Measurements from ENCODE around the gene EPB41L2.
"Not testable (repeated sequence)": the region's sequence is repeated elsewhere in the genome, so short reads cannot be mapped to it uniquely, and the experiment has no call there.

Gene EPB41L2

DNA sequence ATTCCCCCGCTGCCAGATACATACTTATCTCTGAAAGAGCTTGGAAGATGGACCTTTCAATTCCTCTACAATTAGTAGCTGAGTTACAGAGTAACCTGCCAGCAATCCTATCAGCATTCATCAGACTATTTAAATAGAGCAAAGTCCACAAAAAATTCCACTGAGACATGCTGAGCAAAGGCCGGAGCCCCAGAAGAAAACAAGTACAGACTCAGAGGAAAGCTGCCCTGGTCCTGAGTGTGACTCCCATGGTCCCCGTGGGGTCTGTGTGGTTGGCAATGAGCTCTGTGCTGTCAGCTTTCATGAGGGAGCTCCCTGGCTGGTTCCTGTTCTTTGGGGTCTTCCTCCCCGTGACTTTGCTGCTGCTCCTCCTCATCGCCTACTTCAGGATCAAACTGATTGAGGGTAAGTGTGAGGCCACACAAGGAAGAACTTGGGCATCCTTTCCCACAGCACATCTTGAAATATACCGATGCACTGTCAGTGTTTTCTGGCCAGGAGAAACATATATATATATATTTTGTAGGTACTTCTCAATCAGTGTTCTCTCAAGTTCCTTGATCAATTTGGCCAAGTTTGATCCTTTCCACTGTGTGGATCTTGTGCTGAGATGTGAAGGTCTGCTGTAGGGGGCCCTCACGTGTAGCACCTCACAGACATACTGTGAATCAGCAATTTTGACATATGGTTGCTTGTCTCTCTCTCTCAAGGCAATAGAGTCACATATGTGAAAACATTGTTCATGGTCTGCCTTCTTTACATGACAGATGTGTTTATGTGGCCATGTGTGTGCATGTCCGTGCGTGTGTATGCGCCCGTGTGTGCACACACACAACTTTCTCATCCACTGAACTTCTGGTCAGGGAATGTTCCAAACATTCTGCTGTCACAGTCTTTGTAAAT lies 235.5 kb downstream of the EPB41L2 start, which contains the start of gene SMLR1:
SMLR1 (plus strand) TSS at position 160 of the 903 bp plus-strand sequence; CDS start at position 168, 8 bp downstream.
- DNase-seq, result no peak

DNA sequence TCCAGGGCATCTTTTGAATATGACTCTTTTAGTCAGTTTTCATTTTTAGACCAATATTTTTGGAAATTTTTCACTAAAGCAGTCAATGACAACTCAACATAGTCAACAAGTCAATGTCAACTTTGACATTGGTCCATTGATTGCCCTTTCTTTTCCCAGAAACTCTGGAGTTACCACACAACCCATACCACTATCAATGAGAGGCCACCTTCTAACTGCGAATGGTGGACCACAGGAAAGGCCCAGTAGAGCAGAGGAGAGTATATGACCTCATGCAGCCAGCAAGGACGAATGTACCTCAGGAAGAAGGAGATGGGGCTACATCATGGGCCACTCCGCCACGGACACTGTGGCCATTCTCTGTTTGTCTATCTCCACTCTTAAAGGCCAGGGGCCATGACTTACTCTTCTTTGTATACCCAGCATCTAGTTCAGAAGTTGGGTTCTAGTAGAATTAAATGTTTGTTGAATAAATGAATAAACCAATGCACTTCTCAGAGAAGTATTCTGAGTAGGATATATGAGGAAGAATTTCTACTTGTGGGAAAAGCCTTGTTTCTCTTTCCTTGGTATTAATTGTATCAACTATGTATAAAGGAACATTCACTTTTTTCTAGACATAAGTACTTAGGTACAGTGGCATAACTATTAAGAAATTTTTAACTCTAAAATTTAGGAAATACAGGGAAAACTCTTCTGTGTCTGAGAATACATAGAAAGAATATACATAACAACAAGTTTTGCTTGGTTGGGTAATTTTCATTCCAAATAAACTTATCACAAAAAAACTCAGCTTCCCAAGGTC lies 236.4 kb downstream of the EPB41L2 start:
- no peak for DNase-seq

DNA sequence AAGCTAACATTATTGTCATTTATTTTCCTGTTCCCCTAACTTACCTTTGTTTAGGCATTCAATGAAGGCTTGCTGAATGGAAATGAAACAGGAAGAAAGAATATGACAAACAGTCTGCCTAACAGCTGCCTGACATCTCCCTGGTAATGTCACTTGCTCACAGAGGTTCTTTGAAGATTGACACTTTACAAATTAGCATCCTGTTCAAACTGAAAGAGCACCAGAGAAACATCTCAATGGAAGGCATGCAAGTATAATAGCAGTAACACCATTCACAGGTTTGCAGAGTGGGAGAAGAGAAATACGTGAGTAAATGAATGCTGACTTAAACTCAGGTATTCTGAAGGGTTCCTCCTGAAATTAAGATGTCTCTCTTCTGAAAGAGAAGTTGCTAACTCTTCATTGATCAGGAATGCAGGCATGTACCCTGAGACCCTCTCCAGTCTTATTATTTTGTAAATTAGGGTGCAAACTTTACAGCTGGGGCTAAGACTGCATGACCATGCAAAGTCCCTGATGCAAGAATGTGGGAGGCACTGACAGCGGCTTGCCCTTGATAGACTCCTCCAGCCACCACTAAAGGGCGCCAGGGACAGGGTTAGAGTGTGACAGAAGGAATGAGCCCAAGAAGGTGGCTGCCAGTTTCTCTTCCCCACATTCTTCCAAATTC lies 237.1 kb downstream of the EPB41L2 start:
- no peak for DNase-seq

DNA sequence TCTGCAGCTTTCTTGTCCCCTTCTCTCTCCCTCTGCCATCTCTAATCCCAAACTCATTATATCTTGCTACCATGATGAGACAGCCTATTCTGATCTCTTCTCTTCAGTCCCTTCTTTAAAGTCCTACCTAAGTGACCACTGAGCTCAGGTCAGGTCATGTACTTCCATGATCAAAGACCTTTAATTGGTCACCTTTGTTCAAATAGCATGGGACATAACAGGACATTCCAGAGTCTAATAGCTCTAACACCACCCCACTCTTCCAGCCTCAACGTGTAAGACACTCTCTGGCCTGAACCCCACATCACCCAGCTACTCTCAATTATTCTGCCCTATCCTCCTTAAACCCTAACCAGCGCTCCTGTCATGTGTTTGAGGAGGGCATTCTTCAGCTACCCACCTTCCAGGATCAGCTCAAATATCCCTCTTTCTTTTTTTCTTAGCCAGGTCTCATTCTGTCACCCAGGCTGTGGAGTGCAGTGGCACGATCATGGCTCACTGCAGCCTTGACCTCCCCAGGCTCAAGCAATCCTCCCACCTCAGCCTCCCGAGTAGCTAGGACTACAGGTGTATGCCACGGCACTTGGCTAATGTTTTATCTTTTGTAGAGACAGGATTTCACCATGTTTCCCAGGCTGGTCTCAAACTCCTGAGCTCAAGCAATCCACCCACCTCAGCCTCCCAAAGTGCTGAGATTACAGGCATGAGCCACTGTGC lies 237.9 kb downstream of the EPB41L2 start:
- DNase-seq, result no peak

DNA sequence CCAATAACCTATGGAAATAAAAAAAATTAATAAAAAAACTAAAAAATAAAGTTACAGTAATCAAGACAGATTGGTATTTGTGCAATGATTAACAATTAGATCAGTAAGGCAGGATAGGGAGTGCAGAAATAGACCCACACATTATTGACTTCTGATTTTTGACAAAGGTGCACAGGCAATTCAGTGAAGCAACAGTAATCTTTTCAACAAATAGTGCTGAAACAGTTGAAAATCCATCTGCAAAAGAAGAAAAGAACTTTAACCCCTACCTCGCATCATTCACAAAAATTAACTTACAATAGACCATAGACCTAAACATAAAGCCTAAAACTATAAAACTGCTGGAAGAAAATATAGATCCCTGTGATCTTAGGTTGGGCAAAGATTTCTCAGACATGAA lies 240.3 kb downstream of the EPB41L2 start:
- no peak for DNase-seq

DNA sequence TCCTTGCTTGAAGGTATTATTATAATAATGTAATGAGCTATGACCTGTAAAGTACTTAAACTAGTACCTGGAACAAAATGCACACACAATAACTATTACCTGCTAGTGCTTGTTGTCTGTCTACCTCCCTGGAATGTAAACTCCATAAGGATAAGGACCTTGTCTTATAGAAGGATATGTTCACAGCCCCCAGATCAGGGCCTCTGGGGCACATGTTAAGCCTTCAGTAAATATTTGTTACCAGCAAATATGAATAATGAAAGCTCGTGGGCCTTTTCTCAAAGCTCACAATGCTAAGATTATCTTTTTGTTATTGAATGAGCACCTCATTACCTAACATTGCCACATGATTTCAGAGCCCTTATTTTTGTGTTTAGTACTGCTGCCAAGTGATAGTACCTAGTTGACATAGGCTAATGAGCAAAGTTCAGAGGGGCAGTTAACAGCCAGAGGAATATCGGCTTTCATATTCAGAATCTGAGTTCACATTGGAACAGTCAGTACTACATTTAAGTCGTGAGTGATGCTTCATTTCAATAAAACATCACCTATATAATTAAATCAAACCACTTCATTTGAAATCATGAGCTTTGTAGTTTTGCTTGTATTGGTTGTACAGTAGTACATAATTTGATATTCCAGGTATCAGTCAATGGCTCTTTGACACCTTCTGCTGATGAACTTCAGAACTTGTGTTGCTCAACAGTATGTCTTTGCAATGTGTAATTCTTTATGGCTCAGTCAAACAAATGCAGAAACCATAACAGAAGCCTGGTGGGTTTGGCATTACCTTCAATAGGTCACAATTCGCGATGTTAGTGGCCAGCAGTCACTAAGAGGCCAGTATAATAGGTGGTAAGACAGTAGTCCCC lies 247.6 kb downstream of the EPB41L2 start:
- no peak for DNase-seq

DNA sequence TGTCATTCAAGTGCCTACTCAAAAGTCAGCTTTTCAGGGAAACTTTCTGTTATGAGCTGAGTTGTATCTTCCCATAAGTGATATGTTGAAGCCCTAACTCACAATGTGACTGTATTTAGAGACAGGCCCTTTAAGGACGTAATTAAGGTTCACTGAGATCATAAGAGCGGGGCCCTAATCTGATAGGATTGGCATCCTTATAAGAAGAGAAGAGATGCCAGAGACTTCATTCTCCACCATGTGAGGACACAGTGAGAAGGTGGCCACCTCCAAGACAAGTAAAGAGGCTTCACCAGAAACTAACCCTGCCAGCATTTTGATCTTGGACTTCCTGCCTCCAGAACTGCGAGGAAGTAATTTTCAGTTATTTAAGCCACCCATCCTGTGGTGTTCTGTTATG lies 248.5 kb downstream of the EPB41L2 start:
- DNase-seq, result no peak

DNA sequence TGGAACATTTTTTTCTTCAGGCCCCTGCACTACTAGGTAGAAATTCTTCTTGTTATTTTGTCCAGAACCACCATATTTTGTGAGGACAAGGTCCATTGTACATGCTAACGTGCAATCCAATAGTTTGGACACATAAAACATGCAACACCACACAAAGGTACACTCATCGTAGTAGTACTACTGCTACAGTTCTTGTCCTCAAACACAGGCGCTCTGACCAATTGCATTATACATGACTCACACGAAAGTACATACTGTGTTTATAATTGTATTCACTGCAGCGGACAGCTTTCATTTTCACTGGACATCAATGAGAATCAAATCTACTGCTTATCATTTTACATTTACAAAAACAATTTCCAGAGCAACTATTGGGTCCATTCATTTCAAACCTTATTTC lies 251.1 kb downstream of the EPB41L2 start:
- no peak for DNase-seq

DNA sequence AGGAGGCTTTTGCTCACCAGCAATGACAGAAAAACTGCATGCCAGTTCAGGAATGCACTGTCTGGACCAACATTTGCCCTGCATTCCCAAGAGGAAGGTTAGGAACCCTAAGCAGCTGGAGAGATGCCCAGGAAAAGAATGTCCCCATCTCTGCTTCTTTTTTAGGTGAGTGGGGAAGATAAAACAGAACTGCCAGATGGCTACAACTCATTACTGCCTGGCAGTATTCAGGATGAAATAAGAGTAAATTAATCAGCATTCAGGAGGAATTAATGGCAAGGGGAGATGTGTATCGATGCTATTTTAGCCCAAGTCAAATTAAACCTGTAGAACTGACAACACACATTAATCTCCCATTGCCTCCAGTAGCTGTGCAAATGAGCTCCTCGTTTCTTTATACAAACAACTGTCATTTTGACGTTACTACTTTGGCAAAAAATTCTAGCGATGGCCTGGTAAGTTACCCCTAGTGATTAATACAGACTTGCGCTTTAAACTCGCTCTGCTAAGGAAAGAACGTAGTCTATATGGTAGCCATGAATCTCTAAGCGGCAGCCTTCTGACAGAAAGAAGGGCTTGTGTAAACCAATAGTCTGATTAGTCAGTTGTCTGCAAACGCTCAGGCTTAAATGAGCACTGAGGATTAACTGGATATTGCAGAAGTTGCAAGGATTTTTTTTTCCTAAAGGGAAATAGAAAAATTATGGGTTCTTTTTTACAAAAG lies 252.6 kb downstream of the EPB41L2 start:
- DNase-seq, result no peak

DNA sequence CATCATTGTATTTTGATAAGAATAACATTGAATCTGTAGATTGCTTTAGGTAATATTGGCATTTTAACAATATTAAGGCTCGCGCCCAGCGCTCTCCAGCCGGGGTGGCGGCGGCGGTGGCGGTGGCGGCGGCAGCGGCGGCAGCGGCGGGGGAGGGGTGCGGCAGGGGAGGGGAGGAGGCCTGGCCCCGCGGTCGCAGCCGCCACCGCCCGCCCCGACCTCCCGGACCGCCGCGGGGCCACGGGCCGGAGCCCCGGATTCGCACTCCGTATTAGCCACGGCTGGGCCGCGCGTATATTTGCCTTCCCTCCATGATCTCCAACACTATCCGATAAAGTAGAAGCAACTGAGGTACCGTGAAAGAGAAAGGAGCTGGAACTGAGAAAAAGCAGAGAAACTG lies 261.7 kb downstream of the EPB41L2 start:
- DNase-seq, result not testable (repeated sequence)

DNA sequence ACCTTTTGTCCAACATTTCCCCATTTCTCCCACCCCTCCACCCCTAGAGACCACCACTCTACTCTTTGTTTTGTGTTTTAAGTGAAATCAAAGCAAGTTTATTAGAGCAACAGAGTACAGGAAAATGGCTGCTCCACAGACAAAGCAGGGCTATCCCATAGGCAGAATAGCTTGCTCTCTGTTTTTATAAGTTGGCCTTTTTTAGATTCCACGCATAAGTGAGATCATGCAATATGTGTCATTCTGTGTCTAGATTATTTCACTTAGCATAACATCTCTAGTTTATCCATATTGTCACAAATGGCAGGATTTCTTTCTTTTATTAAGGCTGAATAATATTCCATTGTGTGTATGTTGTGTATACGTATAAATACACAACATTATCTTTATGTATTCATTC lies 266.0 kb downstream of the EPB41L2 start:
- DNase-seq, result no peak

DNA sequence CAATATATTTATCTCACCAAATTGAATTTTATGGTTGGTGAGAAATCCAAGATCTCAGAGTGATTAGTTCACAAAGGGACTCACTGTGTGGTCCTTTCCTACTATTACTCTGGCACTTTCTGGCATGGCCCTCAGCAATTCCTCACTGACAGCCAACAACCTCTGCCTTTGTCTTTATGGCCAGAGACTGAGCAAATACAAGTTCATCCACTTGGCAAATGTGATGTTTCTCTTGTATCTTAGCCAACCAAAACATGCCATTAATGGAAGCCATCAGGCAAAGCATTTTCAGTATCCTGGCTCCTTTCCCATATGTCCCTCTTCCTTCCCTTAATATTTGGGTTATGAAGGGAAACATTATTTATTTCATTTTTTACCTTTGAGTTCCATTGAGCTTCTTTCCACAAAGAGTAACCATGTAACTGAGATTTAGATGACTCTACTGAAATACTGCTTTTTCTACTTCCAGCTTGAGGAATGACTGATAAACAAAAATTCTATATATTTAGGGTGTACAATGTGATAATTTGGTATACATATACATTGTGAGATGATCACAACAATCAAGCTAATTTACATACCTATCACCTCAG lies 266.6 kb downstream of the EPB41L2 start:
- DNase-seq, result no peak

DNA sequence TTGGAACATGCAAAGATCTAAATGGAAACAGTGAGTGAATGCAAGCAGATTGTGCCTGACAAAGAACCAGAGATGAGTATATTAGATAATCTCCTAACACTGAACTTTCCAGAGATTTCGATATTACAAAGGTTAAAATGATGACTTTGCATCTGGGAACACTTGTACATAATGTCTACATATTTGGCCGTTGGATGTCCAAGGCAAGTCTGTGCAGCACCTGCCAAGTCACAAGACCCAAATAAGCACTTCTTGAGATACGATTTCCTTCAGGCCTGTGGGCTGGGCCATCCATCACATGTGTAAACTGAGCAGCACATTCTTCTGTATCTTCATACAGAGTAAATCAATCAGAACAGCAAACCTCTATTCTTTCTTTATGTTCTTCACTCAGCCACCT lies 268.3 kb downstream of the EPB41L2 start:
- no peak for DNase-seq

DNA sequence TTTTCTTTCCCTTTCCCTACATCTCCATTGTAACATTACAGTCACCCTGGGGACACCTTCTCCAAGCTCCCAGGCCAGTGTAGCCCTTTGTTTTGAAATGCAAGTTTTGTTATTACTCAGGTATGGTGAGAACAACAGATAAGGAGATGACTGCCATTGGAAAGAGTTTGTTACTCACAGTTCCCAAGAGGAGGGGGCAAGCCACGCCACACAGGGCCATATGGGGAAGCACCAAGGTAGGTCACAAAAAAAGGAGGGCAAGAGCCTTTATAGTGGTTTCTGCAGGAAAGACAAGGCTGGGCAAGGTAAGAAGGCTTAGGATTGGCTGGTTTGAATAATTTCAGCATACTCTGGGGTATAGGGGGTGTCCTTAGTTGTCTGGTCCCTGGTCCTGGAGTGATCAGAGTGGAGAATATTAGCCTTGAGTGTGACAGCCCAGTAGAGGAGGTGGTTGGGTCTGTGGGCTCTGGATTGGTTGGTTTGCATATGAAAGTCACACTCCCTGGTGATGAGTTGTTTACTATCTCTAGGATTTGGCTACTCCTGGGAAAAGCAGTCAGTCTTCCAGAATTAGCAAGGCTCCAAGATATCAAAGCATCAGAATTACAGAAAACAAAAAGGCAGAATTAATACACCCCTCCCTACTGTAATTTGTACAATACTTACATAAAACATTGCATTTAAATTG lies 268.9 kb downstream of the EPB41L2 start:
- no peak for DNase-seq
